Measurements from ENCODE around the gene SCAPER.
A peak's percentile ranks its signal among the peaks of the same experiment; 100 is the strongest.
"Not testable (repeated sequence)": the region's sequence is repeated elsewhere in the genome, so short reads cannot be mapped to it uniquely, and the experiment has no call there.

Gene SCAPER

GRCh38 chr15:76334438-76335306, 570.5 kb downstream of the SCAPER start:
- DNase-seq = no peak

- no peak for DNase-seq
Observed at GRCh38 chr15:76333720-76334437, 571.3 kb downstream of the SCAPER start.

GRCh38 chr15:76333309-76333708, 571.8 kb downstream of the SCAPER start:
- no peak for DNase-seq

- no peak for DNase-seq
Observed at GRCh38 chr15:76332796-76333195, 572.3 kb downstream of the SCAPER start.

- DNase-seq = no peak
Observed at GRCh38 chr15:76330080-76330680, 575.0 kb downstream of the SCAPER start.

- DNase-seq = no peak
Observed at GRCh38 chr15:76328958-76329357, 576.2 kb downstream of the SCAPER start.

GRCh38 chr15:76328106-76328696, 576.9 kb downstream of the SCAPER start:
- DNase-seq = no peak

GRCh38 chr15:76327191-76328105, 577.7 kb downstream of the SCAPER start:
- DNase-seq = no peak

GRCh38 chr15:76325704-76326103, 579.4 kb downstream of the SCAPER start:
- no peak for DNase-seq

GRCh38 chr15:76324066-76324465, 581.1 kb downstream of the SCAPER start:
- no peak for DNase-seq

GRCh38 chr15:76321602-76322001, 583.5 kb downstream of the SCAPER start:
- DNase-seq = no peak

GRCh38 chr15:76321171-76321570, 584.0 kb downstream of the SCAPER start:
- DNase-seq = no peak

GRCh38 chr15:76320012-76320411, 585.1 kb downstream of the SCAPER start:
- no peak for DNase-seq

GRCh38 chr15:76313731-76314130, 591.4 kb downstream of the SCAPER start:
- no peak for DNase-seq

- DNase-seq = not testable (repeated sequence)
Observed at GRCh38 chr15:76313175-76313567, 592.0 kb downstream of the SCAPER start.

- no peak for DNase-seq
Observed at GRCh38 chr15:76312540-76313174, 592.5 kb downstream of the SCAPER start.

- DNase-seq = peak; percentile 96
Observed at GRCh38 chr15:76311100-76311953, 593.8 kb downstream of the SCAPER start, which contains the start of gene ETFA. ETFA (minus strand) TSS chr15:76311469; CDS start chr15:76311388, 81 bp downstream.

- DNase-seq = peak; percentile 35
Observed at GRCh38 chr15:76310475-76311099, 594.6 kb downstream of the SCAPER start.

- DNase-seq = no peak
Observed at GRCh38 chr15:76309601-76310330, 595.4 kb downstream of the SCAPER start.
